B cell (primary cell): ENCODE results near the gene MTG2. TPM values are rescaled to one million over a fixed set of nuclear protein-coding genes. Genes with fewer than 3 reads are reported as not detected.

Source experiments
- ATAC-seq: fragments of 200-7000 bp; cut with Tn5 transposase; one replicate; pipeline ENCODE4 v1.10.0; 2021; ENCODE audit warnings: low read depth, mild to moderate bottlenecking, moderate number of reproducible peaks, moderate library complexity
- CTCF ChIA-PET: fragments of 350-600 bp; sonication (Branson Sonifier 250); formaldehyde crosslinking; loops from one replicate; lab custom pipeline; 2021; ENCODE audit warnings: antibody characterized with exemption, inconsistent platforms; lab: Charles Lee
- POLR2A ChIA-PET: fragments of 350-600 bp; sonication (Branson Sonifier 250); formaldehyde crosslinking; loops from one replicate; lab custom pipeline; 2021; ENCODE audit warnings: antibody characterized with exemption; lab: Charles Lee
- DNase-seq: peaks from one replicate; pipeline ENCODE4 v3.0.0; 2013
- H2AFZ ChIP-seq: 2 replicates; pipeline ENCODE4 v1.6.1; 2012; ENCODE audit warnings: mild to moderate bottlenecking, low read depth, low read length; ENCODE audit not compliant: insufficient read depth, poor library complexity, severe bottlenecking
- H3K27ac ChIP-seq, 2 donors: 1 replicate in 1 of 2; 2 replicates in 1 of 2; pipeline ENCODE4 v1.5.1; 2012 to 2013; ENCODE audit warnings: low read length in 2 of 2, mild to moderate bottlenecking in 2 of 2, moderate library complexity in 1 of 2
- H3K27me3 ChIP-seq, 4 experiments: fragments of 200-600 bp in 1 of 4; sonication (generic) in 1 of 4; replicated peaks in 1 of 4; 1 replicate in 2 of 4; 2 replicates in 2 of 4; pipeline versions ENCODE4 v1.6.1 to v1.7.0; 2013 to 2016; ENCODE audit warnings: low read length in 3 of 4, mild to moderate bottlenecking in 2 of 4, mixed read lengths in 1 of 4, moderate library complexity in 1 of 4; ENCODE audit not compliant: insufficient read depth in 4 of 4, control insufficient read depth in 3 of 4; ENCODE audit errors: control extremely low read depth in 1 of 4
- H3K36me3 ChIP-seq, 2 experiments: replicated peaks in 1 of 2; 1 replicate in 1 of 2; 2 replicates in 1 of 2; pipeline versions ENCODE4 v1.6.1 to v1.7.1; 2013; ENCODE audit warnings: low read length in 1 of 2; ENCODE audit not compliant: insufficient read depth in 2 of 2, control insufficient read depth in 1 of 2; ENCODE audit errors: control extremely low read depth in 1 of 2, extremely low read depth in 1 of 2
- H3K4me1 ChIP-seq, 2 donors: fragments of 200-600 bp in 1 of 2; sonication (generic) in 1 of 2; 1 replicate in 1 of 2; 2 replicates in 1 of 2; pipeline versions ENCODE4 v1.5.1 to v1.6.1; 2013 to 2017; ENCODE audit warnings: low read length in 2 of 2; ENCODE audit not compliant: control insufficient read depth in 2 of 2, insufficient read depth in 2 of 2
- H3K4me2 ChIP-seq: replicated peaks from 2 replicates; pipeline ENCODE3; 2012; ENCODE audit warnings: mild to moderate bottlenecking, low read depth, low read length; ENCODE audit not compliant: poor library complexity, severe bottlenecking
- H3K4me3 ChIP-seq, 5 experiments: fragments of 200-600 bp in 1 of 5; sonication (generic) in 1 of 5; 1 replicate in 3 of 5; 2 replicates in 2 of 5; pipeline versions ENCODE4 v1.5.1 to v1.7.0; 2011 to 2016; ENCODE audit warnings: low read length in 4 of 5, mild to moderate bottlenecking in 4 of 5, low read depth in 2 of 5, control low read depth in 1 of 5, moderate library complexity in 1 of 5; ENCODE audit not compliant: insufficient read depth in 1 of 5; ENCODE audit errors: control extremely low read depth in 1 of 5, extremely low read depth in 1 of 5
- H3K79me2 ChIP-seq: fragments of 200-600 bp; sonication (generic); one replicate; pipeline ENCODE4 v1.6.0; 2016; ENCODE audit warnings: low read length; ENCODE audit not compliant: control insufficient read depth, insufficient read depth
- H3K9ac ChIP-seq: fragments of 200-600 bp; sonication (generic); 2 replicates; pipeline ENCODE4 v1.6.1; 2017; ENCODE audit warnings: mild to moderate bottlenecking, low read length, moderate library complexity
- H3K9me3 ChIP-seq, 3 donors: one replicate each; pipeline versions ENCODE4 v1.6.1 to v1.7.1; 2013; ENCODE audit warnings: low read length in 2 of 3; ENCODE audit not compliant: control insufficient read depth in 2 of 3, insufficient read depth in 1 of 3; ENCODE audit errors: control extremely low read depth in 1 of 3
- H4K20me1 ChIP-seq: 2 replicates; pipeline ENCODE4 v1.6.0; 2012; ENCODE audit warnings: mild to moderate bottlenecking, low read length; ENCODE audit not compliant: insufficient read depth, control insufficient read depth, poor library complexity, severe bottlenecking
- H3K27ac Mint-ChIP-seq: one replicate; pipeline ENCODE4 v1.8.0; 2021; ENCODE audit warnings: mixed read lengths
- H3K27me3 Mint-ChIP-seq: one replicate; pipeline ENCODE4 v1.8.0; 2021; ENCODE audit warnings: mixed read lengths
- H3K4me1 Mint-ChIP-seq: one replicate; pipeline ENCODE4 v1.8.0; 2021; ENCODE audit warnings: mixed read lengths
- H3K4me3 Mint-ChIP-seq: one replicate; pipeline ENCODE4 v1.8.0; 2021; ENCODE audit warnings: mixed read lengths
- H3K9me3 Mint-ChIP-seq: one replicate; pipeline ENCODE4 v1.8.0; 2022; ENCODE audit warnings: mixed read lengths; ENCODE audit not compliant: insufficient read depth
- CTCF ChIP-seq: fragments of 200-600 bp; IDR thresholded peaks from one replicate; pipeline ENCODE4 v1.8.0; 2022; ENCODE audit warnings: antibody characterized with exemption, mild to moderate bottlenecking
- EZH2 ChIP-seq: IDR thresholded peaks from 2 replicates; pipeline ENCODE4 v1.6.1; 2012; ENCODE audit warnings: borderline replicate concordance, low read depth, mild to moderate bottlenecking, moderate library complexity, low read length; ENCODE audit not compliant: insufficient read depth, poor library complexity, severe bottlenecking
- WGBS: methylation state at CpG from one replicate; pipeline ENCODE4 v1.1.5; 2013; ENCODE audit warnings: missing lambda C conversion rate; ENCODE audit not compliant: insufficient coverage; 5-methylcytosine and 5-hydroxymethylcytosine counted together
- intact Hi-C: fragments of 100-400 bp; cut with micrococcal nuclease; formaldehyde crosslinking; loops from one replicate; pipeline ENCODE4 v1.10.0; 2022
- polyA plus RNA-seq: library from polyadenylated mRNA; depleted of rRNA; stranded (reverse); fragments of >200 nt; gene quantifications from 2 replicates; pipeline ENCODE4 v1.2.3, GENCODE V29; 2012
- total RNA-seq, 2 donors: library from RNA; stranded (reverse); fragments of 120-200 nt in 1 of 2; gene quantifications; 1 replicate in 1 of 2; 2 replicates in 1 of 2; pipeline versions ENCODE4 v1.2.3 to v1.2.4, GENCODE V29; 2013 to 2022

The MTG2 gene
- total and polyA plus RNA-seq, 2 donors (not counting 1 experiment from before 2014, with no cell fraction given), result 29.6 to 48.4 TPM

- no peak overlapping the region for H3K27ac Mint-ChIP-seq
- DNase-seq, result no peak
- TF ChIP-seq CTCF, result no peak
- TF ChIP-seq EZH2, result no peak
- Histone ChIP-seq H3K9ac (no peak overlapping the region), H3K27ac (no peak overlapping the region), H3K9me3 (peaks cover 0 to 34% (median 0%) of the 10 kb centered on the region in 3 donors), H3K36me3 (no peaks in the 10 kb centered on the region), H3K4me3 (no peak overlapping the region), H3K79me2 (no peaks in the 10 kb centered on the region), H3K4me2 (no peak overlapping the region), H3K4me1 (peaks cover 12 to 17% of the 10 kb centered on the region in 2 donors), H2AFZ (no peak overlapping the region), H3K27me3 (peaks cover 0 to 75% (median 33%) of the 10 kb centered on the region in 4 experiments), H4K20me1 (peaks cover 5% of the 10 kb centered on the region)
- ATAC-seq, result no peak
- H3K4me3 Mint-ChIP-seq, result no peak overlapping the region
- peaks cover 36% of the 10 kb centered on the region for H3K27me3 Mint-ChIP-seq
- WGBS, result 88% methylated on average over 18 of the region's 18 CpGs
- peaks cover 2% of the 10 kb centered on the region for H3K4me1 Mint-ChIP-seq
- CTCF ChIA-PET, result interaction anchor here (0.6 kb wide), 1 partner anchor 212 kb away, joined by 3 read pairs; no protein-coding TSS in a partner anchor
- intact Hi-C loops, result no loop called here
- POLR2A ChIA-PET, result no interaction called here
- H3K9me3 Mint-ChIP-seq, result no peaks in the 10 kb centered on the region
Observed at GRCh38 chr20:62222266-62222850, 39.5 kb downstream of the MTG2 start.

- peaks cover 12 to 17% of the 10 kb centered on the region in 2 donors for H3K4me1 ChIP-seq
- no peak overlapping the region for H3K4me3 ChIP-seq
- H3K27ac ChIP-seq, result no peak overlapping the region
- no peak overlapping the region for H3K9ac ChIP-seq
- peaks cover 0 to 74% (median 30%) of the 10 kb centered on the region in 4 experiments for H3K27me3 ChIP-seq
- Mint-ChIP-seq H3K27me3 (peaks cover 33% of the 10 kb centered on the region), H3K27ac (no peak overlapping the region), H3K4me3 (no peak overlapping the region), H3K9me3 (no peaks in the 10 kb centered on the region), H3K4me1 (peaks cover 2% of the 10 kb centered on the region)
- DNase-seq (no peak), ATAC-seq (no peak)
- H3K36me3 ChIP-seq, result no peaks in the 10 kb centered on the region
- no peak overlapping the region for H3K4me2 ChIP-seq
- intact Hi-C loops, result no loop called here
- ChIA-PET CTCF (interaction anchor here (0.6 kb wide), 1 partner anchor 212 kb away, joined by 3 read pairs; no protein-coding TSS in a partner anchor), POLR2A (no interaction called here)
- no peak overlapping the region for H2AFZ ChIP-seq
- TF ChIP-seq CTCF (no peak), EZH2 (no peak)
- WGBS, result 83% methylated on average over 7 of the region's 13 CpGs
- H3K79me2 ChIP-seq, result no peaks in the 10 kb centered on the region
- H3K9me3 ChIP-seq, result peaks cover 0 to 34% (median 0%) of the 10 kb centered on the region in 3 donors
- peaks cover 5% of the 10 kb centered on the region for H4K20me1 ChIP-seq
Observed at GRCh38 chr20:62222972-62223371, 40.1 kb downstream of the MTG2 start.
